GM21717 (cell line): ENCODE measurements around the gene PHLDB3.
A peak's percentile ranks its signal among the peaks of the same experiment; 100 is the strongest.

Source experiments
- ATAC-seq: cut with Tn5 transposase; IDR thresholded peaks from one replicate; pipeline ENCODE4 v1.9.1; 2021; ENCODE audit warnings: mild to moderate bottlenecking, moderate library complexity; ENCODE audit not compliant: unreplicated experiment

The PHLDB3 gene

DNA sequence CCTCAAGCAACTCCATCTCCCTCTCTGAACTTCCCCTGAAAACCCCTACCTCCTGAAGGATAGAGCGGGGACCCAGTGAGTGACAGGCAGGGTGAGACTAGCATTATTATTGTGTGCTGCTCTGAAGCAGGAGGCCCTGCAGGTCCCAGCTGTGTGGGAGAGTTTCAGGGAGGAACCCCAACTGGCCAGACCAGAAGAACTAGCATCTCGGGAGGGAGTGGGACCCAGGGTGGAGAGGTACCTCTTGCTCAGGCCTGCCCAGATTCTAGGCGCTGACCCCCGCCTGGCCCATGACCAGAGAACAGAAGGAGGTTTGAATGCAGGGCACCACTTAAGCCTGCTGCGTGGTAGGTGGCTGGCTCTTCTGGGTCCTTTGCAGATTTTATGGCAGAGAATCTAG is 33.5 kb downstream of the PHLDB3 start:
- no peak for ATAC-seq

DNA sequence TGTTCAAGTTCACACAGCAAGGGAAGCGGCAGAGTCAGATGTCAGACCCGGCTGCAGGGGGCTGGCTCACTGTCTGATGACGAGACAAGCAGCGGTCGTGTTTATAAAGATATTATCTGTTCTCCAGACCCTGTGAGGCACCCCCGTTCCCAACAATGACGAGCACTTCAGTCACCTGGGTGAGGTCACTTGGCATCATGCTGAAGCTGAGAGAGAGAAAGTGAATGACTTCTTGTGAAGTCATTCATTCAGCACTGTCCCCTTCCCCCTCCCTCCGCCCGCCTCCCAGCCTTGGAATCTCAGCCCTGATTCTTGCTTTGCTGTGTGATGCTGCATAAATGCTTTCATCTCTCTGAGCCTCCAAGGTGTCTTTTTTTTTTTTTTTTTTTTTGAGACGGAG is 34.3 kb downstream of the PHLDB3 start:
- ATAC-seq = no peak

DNA sequence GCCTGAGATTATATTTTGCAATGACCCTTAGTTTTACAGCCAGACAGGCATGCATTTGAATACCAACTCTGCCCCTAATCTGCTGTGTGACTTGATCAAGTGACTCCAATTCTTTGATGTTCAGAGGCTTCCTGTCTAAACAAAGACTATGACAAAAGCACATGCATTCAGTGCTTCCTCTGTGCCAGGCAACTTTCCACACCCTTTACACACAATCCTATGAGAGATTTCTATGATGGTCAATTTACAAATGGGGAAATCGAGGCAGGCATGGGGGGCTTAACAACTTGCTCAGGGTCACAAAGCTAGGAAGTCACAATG is 35.4 kb downstream of the PHLDB3 start:
- no peak for ATAC-seq

DNA sequence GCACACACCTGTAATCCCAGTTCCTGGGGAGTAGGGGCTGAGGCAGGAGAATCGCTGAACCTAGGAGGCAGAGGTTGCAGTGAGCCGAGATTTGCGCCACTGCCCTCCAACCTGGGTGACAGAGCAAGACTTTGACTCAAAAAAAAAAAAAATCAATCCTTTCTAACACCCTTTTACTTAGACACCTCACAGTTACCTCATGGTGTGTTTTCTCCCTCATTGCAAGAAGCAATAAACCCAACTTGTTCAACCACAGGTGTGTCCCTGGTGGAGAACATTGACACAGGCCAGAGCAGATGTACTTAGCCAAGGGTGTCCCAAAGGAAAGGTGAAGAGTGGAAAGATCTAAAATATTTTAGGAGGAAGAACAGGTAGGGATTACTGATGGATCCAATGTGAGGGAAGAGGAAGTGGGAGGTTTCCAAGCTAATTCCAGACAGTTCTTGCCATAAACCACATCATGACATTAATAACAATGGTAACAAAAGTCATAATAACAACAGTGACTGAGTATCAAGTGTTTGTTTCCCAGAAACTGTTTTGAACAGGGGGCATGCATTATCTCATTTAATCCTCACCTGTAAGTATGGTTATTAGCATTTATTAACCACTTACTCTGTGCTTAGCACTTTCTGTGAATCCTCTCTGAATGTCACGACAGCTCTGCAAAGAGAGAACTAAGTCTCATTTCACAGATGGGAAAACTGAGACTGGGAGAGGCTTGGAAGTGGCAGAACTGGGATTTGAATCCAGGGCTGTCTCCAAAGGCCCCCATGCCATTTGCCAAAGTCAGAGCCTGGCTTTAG is 36.0 kb downstream of the PHLDB3 start:
- ATAC-seq = no peak

GRCh38 chr19:43467730-43468129 is 36.8 kb downstream of the PHLDB3 start:
- ATAC-seq = no peak

GRCh38 chr19:43467276-43467675 is 37.3 kb downstream of the PHLDB3 start:
- ATAC-seq = no peak

DNA sequence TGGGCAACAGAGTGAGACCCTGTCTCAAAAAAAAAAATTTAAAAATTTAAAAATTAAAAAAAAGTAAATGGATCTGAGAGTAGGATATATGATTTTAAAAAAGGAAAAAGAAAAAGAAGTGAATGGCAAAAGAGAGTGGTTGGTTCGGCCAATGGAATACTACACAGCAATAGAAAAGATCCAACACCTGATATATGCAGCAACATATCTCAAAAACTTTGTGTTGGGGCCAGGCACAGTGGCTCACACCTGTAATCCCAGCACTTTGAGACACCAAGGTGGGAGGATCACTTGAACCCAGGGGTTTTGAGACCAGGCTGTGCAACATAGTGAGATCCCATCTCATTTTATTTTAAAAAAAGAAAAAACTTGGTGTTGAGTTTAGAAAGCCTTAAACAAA is 37.8 kb downstream of the PHLDB3 start:
- no peak for ATAC-seq

DNA sequence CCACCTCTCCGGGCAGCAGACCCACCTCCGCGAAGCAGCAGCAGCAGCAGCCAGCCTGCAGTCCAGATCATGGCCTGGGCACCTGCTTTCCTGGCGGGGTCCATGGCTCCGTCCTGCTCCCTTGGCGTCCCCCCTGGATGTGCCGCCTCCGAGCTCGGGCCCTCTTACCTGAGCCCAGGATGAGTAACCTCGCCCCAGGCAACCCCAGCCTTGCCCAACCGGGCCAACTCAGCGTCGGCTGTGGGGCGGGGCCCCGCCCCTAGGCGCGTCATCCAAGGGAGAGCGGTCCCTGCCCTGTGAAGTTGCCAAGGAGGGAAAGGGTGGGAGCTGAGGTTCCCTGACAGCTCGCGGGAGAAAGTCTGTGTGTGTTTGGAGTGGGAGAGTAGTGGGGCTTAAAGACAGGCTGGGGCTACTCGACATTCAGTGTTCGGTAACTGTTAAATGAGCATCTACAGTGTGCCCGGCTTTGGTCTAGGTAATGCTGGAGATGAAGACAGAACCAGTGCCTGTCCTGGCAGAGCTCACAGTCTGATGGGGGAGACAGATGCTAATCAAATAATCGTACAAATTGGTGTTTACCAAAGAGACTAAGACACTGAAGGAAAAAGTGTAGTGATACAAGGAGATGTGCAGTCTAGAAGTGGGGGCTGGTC is 39.0 kb downstream of the PHLDB3 start, which contains the start of gene LYPD3:
TSS of gene LYPD3 (minus strand) at position 141 of the 653 bp plus-strand sequence. CDS start at position 104, 37 bp downstream.
- no peak for ATAC-seq

DNA sequence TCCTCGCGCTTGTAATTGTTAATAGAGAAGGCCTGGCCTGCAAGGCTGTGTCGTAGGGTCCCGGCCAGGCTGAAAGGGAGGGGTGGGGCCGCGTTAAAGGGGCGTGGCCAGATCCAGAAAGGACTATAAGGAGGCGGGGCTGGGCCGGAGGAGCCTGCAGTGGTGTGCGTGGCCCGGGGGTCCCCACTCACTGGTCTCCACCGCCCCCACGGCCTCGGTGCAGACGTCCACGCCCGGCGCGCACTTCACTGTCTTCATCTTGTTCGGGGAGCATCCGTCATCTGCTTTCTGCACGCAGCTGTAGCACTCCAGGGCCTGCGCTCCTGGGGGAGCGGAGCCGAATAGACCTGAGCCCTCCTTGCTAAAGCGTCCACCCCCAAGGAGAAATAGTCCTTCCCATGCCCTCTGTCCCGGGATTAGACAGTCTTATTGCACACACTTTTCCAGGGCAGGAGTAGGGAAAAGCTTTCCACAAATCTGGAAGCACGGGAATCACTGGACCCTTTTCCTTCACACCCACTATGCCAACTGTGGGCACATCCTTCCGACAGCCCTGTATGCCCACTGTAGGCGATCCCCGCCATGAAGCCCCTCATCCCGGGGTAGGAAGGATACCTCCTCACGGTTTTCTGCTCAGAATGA is 40.3 kb downstream of the PHLDB3 start:
- ATAC-seq = peak; percentile 34

DNA sequence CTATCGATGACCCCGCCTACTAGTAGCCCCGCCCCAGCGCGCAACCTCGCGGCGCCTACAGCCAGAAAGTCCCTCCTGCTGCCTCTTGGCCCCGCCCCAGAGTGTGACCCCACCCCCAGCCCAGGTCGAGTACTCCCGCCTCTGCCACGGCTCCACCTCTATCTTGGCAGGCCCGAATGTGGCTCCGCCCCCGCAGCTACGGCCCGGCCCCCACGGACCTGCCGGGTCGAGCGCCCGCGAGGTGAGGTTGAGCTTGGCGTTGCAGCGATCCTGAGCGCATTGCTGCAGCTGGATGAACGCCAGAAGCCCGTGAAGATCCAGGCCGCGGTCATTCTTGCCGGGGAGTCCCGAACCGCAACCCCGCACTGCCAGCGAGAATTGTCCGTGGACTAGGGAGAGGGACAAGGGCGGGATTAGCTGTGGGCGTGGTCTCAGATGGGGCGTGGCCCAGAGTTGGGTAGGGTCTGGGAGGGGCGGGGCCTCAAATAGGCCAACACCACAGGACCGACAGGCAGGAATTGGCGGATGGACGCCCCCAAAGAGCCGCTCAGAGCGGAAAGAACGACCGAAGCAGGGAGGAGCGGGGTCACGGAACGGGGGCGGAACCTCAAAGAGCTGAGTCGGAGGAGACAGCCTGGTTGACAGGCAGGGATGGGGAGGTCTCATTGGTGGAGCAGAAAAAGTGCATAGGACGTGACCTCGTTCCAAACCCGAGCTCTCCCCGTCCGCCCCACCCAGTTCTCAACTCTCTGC is 41.0 kb downstream of the PHLDB3 start:
- peak; percentile 73 for ATAC-seq

GRCh38 chr19:43462785-43463380 is 41.7 kb downstream of the PHLDB3 start:
- no peak for ATAC-seq

DNA sequence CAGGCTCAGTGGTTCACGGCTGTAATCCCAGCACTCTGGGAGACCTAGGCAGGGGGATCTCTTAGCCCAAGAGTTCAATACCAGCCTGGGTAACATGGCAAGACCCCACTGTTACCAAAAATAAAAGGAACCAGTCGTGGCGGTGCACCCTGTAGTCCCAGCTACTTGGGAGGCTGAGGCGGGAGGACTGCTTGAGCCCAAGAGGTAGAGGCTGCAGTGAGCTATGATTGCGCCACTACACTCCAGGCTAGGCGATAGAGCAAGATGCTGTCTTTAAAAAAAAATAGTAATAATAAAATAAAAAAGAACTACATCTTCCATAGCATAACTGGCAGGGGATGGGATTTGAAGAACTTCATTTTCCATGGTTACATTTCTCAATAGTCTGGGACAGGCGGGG is 42.2 kb downstream of the PHLDB3 start:
- no peak for ATAC-seq

- no peak for ATAC-seq
Measured at GRCh38 chr19:43461303-43461702, 43.2 kb downstream of the PHLDB3 start.

DNA sequence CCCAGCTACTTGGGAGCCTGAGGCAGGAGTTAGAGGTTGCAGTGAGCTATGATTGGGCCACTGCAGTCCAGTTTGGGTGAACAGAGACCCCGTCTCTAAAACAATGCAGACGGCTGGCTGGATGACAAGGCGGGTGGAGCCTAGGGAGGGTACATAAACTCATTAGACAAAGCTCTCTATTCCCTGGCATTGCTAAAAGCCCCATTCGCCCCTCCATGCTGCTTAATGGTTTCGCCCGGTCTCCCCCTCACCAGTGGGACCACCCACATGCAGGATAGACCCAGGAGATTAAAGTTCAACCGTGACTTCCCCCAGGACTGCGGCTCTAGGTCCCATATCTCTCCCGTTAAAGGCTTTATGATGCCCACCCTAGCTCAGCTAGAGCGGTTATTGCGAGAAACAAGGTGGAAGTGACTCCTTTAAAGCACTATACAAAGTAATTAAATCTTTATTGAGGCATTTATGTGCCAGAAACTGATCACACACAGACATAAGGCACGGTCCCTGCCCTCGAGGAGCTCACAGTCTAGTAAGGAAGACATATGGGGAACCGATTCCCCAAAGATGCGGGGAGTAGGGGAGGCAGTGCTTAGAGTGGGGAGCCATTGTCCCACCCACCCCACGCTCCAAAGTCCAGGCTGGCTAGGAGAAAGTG is 44.1 kb downstream of the PHLDB3 start:
- no peak for ATAC-seq

GRCh38 chr19:43457809-43458208 is 46.7 kb downstream of the PHLDB3 start:
- no peak for ATAC-seq

DNA sequence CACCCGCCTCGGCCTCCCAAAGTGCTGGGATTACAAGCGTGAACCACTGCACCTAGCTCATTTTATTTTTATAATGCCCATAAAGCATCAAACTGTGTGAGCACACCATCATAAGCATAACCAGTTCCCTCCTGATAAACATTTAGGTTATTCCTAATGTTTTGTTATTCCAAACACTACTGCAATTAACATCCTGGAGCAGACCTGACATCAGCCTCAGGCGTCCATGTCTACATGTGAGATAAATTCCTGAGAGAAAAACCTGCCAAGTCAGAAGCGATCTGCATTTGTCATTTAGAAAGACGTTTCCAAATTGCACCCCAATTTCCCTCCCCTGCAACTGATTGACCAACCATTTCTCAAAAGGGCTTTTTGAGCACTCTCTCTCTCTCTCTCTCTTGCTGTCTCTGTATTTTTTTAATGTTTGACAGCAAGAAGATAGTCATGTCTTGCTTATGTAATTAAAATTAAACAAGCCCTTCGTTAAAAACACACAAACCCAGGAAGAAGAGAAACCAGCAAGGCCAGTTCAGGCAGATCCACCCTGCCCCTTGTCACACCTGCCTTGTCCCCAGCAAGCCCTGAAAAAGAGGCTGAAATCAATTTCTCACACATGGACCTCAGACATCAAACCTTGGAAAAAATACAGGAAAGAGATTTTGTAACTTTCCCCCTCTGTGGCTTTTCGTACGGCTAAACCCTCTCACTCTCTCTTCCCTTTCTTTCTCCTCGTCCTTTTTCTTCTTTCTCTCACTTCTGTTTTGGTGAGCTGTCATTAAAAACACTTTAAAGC is 49.0 kb downstream of the PHLDB3 start:
- no peak for ATAC-seq

- ATAC-seq = no peak
Measured at GRCh38 chr19:43454031-43454430, 50.5 kb downstream of the PHLDB3 start.

GRCh38 chr19:43452582-43452981 is 52.0 kb downstream of the PHLDB3 start:
- ATAC-seq = no peak

- ATAC-seq = no peak
Measured at GRCh38 chr19:43450545-43450997, 54.0 kb downstream of the PHLDB3 start.

- no peak for ATAC-seq
Measured at GRCh38 chr19:43447655-43448054, 56.9 kb downstream of the PHLDB3 start.
